ENCODE measurements around the gene ANAPC2. TPM values are rescaled to one million over a fixed set of nuclear protein-coding genes. Genes with fewer than 3 reads are reported as not detected.

Gene ANAPC2
- total RNA-seq, 4 donors from 2014 or later, result 14.0 to 34.1 (median 25.1) TPM

GRCh38 chr9:137229903-137230704 is 41.7 kb upstream of the ANAPC2 start:
- TF ChIP-seq CTCF (IDR thresholded peaks at IDR 0.05) (no peak), POLR2A (IDR thresholded peaks at IDR 0.05) (no peak)
- no peak for DNase-seq
- Histone ChIP-seq H3K9me3 (no peaks in the 10 kb centered on the region), H3K36me3 (no peaks in the 10 kb centered on the region), H3K27me3 (peaks cover 0 to 81% (median 0%) of the 10 kb centered on the region in 4 donors), H3K4me1 (peaks cover 14 to 34% (median 19%) of the 10 kb centered on the region in 3 donors), H3K27ac (no peak overlapping the region), H3K4me3 (no peak overlapping the region)
- intact Hi-C loops (cut with DNase I), result loop anchor here (5.0 to 10.0 kb wide), 2 partner anchors 45 to 113 kb away; partner anchors contain the start of genes ANAPC2 and SSNA1
- WGBS, 2 donors, result 44% methylated on average over 4 of the region's 31 CpGs; no CpG with 5 or more reads in 1 of the 2 donors

- peak overlapping the region in 1 of 4 donors; percentile 97 for H3K27ac ChIP-seq
- H3K27me3 ChIP-seq, result peaks cover 0 to 72% (median 0%) of the 10 kb centered on the region in 4 donors
Observed at GRCh38 chr9:137228968-137229896, 40.9 kb upstream of the ANAPC2 start.

GRCh38 chr9:137228506-137228967 is 40.2 kb upstream of the ANAPC2 start:
- H3K4me1 ChIP-seq, result peaks cover 26 to 50% (median 31%) of the 10 kb centered on the region in 3 donors
- intact Hi-C loops (cut with DNase I), result loop anchor here (5.0 kb wide), 1 partner anchor 111 kb away; no protein-coding TSS in a partner anchor
- WGBS, 2 donors, result no CpG with 5 or more reads among the region's 29 CpGs
- H3K9me3 ChIP-seq, result no peaks in the 10 kb centered on the region
- no peak overlapping the region for H3K4me3 ChIP-seq
- no peak for DNase-seq
- H3K27me3 ChIP-seq, result peaks cover 0 to 66% (median 0%) of the 10 kb centered on the region in 4 donors
- H3K36me3 ChIP-seq, result no peaks in the 10 kb centered on the region
- TF ChIP-seq CTCF (IDR thresholded peaks at IDR 0.05) (no peak), POLR2A (IDR thresholded peaks at IDR 0.05) (no peak)
- peak overlapping the region in 2 of 4 donors; percentile 92 to 97 for H3K27ac ChIP-seq

More at GRCh38 chr9:137228968-137229896, 40.9 kb upstream of the ANAPC2 start:
- Histone ChIP-seq H3K36me3 (no peaks in the 10 kb centered on the region), H3K4me1 (peaks cover 21 to 43% (median 25%) of the 10 kb centered on the region in 3 donors), H3K9me3 (no peaks in the 10 kb centered on the region), H3K4me3 (no peak overlapping the region)
- DNase-seq, result no peak
- 40 to 81% methylated on average over 1 to 10 of the region's 27 CpGs for whole genome bisulfite sequencing, 2 donors
- intact Hi-C loops (cut with DNase I), result loop anchor here (5.0 kb wide), 1 partner anchor 112 kb away; no protein-coding TSS in a partner anchor
- no peak for TF ChIP-seq CTCF (IDR thresholded peaks at IDR 0.05)
- TF ChIP-seq POLR2A (IDR thresholded peaks at IDR 0.05), result no peak

GRCh38 chr9:137227853-137228505 is 39.6 kb upstream of the ANAPC2 start:
- Histone ChIP-seq H3K4me3 (no peak overlapping the region), H3K9me3 (no peaks in the 10 kb centered on the region), H3K36me3 (no peaks in the 10 kb centered on the region), H3K27ac (peak overlapping the region in 3 of 4 donors; percentile 92 to 97 (median 97)), H3K4me1 (peaks cover 28 to 52% (median 33%) of the 10 kb centered on the region in 3 donors), H3K27me3 (peaks cover 0 to 60% (median 0%) of the 10 kb centered on the region in 4 donors)
- no peak for DNase-seq
- WGBS, 2 donors, result 4 to 14% methylated on average over 2 to 4 of the region's 18 CpGs
- intact Hi-C loops (cut with DNase I), result loop anchor here (5.0 kb wide), 1 partner anchor 111 kb away; no protein-coding TSS in a partner anchor
- TF ChIP-seq POLR2A (IDR thresholded peaks at IDR 0.05), result no peak
- no peak for TF ChIP-seq CTCF (IDR thresholded peaks at IDR 0.05)

Data from esophagus squamous epithelium (tissue), 5 donors.